Spleen (tissue), 11 donors: ENCODE data around the gene DUSP16. TPM values are rescaled to one million over a fixed set of nuclear protein-coding genes. Genes with fewer than 3 reads are reported as not detected.

Experiments
- DNase-seq: peaks from one replicate; pipeline ENCODE4 v3.0.0-alpha.2; 2020
- H3K27ac ChIP-seq, 8 donors: fragments of 200-600 bp; sonication (generic) in 7 of 8; 1 replicate in 4 of 8; 2 replicates in 4 of 8; pipeline versions ENCODE4 v1.5.0 to v1.8.0; 2016 to 2021; ENCODE audit warnings: inconsistent platforms in 4 of 8, mild to moderate bottlenecking in 4 of 8, moderate library complexity in 1 of 8
- H3K27me3 ChIP-seq, 7 donors: fragments of 200-600 bp; sonication (generic) in 6 of 7; replicated peaks in 1 of 7; 1 replicate in 4 of 7; 2 replicates in 3 of 7; pipeline versions ENCODE4 v1.5.0 to v1.8.0; 2016 to 2021; ENCODE audit warnings: inconsistent platforms in 3 of 7, mild to moderate bottlenecking in 1 of 7
- H3K36me3 ChIP-seq, 6 donors: fragments of 200-600 bp; sonication (generic) in 5 of 6; 1 replicate in 4 of 6; 2 replicates in 2 of 6; pipeline versions ENCODE4 v1.5.0 to v1.8.0; 2016 to 2021; ENCODE audit warnings: inconsistent platforms in 2 of 6
- H3K4me1 ChIP-seq, 6 donors: fragments of 200-600 bp; sonication (generic) in 5 of 6; 1 replicate in 3 of 6; 2 replicates in 3 of 6; pipeline versions ENCODE4 v1.5.0 to v1.8.0; 2016 to 2021; ENCODE audit warnings: inconsistent platforms in 3 of 6
- H3K4me3 ChIP-seq, 8 donors: fragments of 200-600 bp; sonication (generic) in 7 of 8; 1 replicate in 4 of 8; 2 replicates in 4 of 8; pipeline versions ENCODE4 v1.5.0 to v1.8.0; 2016 to 2021; ENCODE audit warnings: inconsistent platforms in 4 of 8, mild to moderate bottlenecking in 4 of 8, moderate library complexity in 2 of 8
- H3K9me3 ChIP-seq, 8 donors: fragments of 200-600 bp; sonication (generic) in 7 of 8; 1 replicate in 4 of 8; 2 replicates in 4 of 8; pipeline versions ENCODE4 v1.5.0 to v1.8.0; 2016 to 2021; ENCODE audit warnings: inconsistent platforms in 4 of 8
- CTCF ChIP-seq, 11 experiments: fragments of 200-600 bp in 7 of 11; fragments of 450-650 bp in 4 of 11; sonication (generic) in 4 of 11; IDR thresholded peaks in 8 of 11; conservative IDR thresholded peaks in 3 of 11; 1 replicate in 7 of 11; 2 replicates in 4 of 11; pipeline versions ENCODE4 v1.4.0 to v1.8.0; 2016 to 2021; ENCODE audit warnings: antibody characterized with exemption in 11 of 11, inconsistent platforms in 4 of 11, mild to moderate bottlenecking in 1 of 11
- POLR2A ChIP-seq, 3 donors: fragments of 450-650 bp; IDR thresholded peaks; one replicate each; pipeline ENCODE4 v1.5.1; 2017; ENCODE audit warnings: antibody characterized with exemption in 3 of 3, mild to moderate bottlenecking in 1 of 3
- POLR2AphosphoS5 ChIP-seq, 3 donors: sonication (generic); formaldehyde crosslinking; IDR thresholded peaks; one replicate each; pipeline ENCODE4 v1.5.1; 2017; ENCODE audit warnings: antibody characterized with exemption in 3 of 3
- WGBS, 5 donors: extraction: QIAGEN DNeasy Blood & Tissue Kit in 3 of 5; methylation state at CpG; one replicate each; pipeline versions ENCODE4 v1.1.5 to v1.1.7; 2013 to 2018; 5-methylcytosine and 5-hydroxymethylcytosine counted together
- intact Hi-C: fragments of 100-400 bp; cut with DNase I; formaldehyde crosslinking; loops from one replicate; pipeline ENCODE4 v1.15.0; 2023; ENCODE audit warnings: low total_unique reads
- polyA plus RNA-seq, 3 donors: library from polyadenylated mRNA; stranded (reverse); fragments of 200-250 nt; gene quantifications; one replicate each; pipeline ENCODE4 v1.2.1, GENCODE V29; 2013
- total RNA-seq, 7 donors: library from RNA; depleted of rRNA in 3 of 7; stranded (reverse); fragments of >200 nt in 3 of 7; fragmentation: NEBNext Ultra II Directional in 4 of 7; extraction: Animal tissue kit (Norgen Biotek cat#: 25700) in 4 of 7; gene quantifications; one replicate each; pipeline versions ENCODE4 v1.1.0 to v1.2.1, GENCODE V29; 2016 to 2021
- donor health status: healthy with polysubstance abuse.
- donor health status: DM: no; HTN: no; CAD: no; lungs with moderate emphysema.
- donor health status: DM: no; HTN: no; CAD: no.
- donor health status: Bipolar disorder and iron deficiency.
- donor health status: healthy.
- donor health status: DM: no; HTN: no; CAD: no.
- donor health status: DM: yes; HTN: yes; CAD: no.

The DUSP16 gene
- total and polyA plus RNA-seq, 10 donors = 2.2 to 43.7 (median 20.8) TPM

- H3K4me3 ChIP-seq = no peak overlapping the region
- no peaks in the 10 kb centered on the region for H3K9me3 ChIP-seq
- WGBS, 5 donors = 92 to 97% (median 94%) methylated on average over 2 of the region's 2 CpGs
- peaks cover 0 to 14% (median 0%) of the 10 kb centered on the region in 6 donors for H3K4me1 ChIP-seq
- H3K27me3 ChIP-seq = no peaks in the 10 kb centered on the region
- no peak overlapping the region for H3K27ac ChIP-seq
- no peak for TF ChIP-seq CTCF (IDR thresholded peaks at IDR 0.05 in 8 of 11, conservative IDR thresholded peaks at IDR 0.05 in 3 of 11)
- no peak for TF ChIP-seq POLR2AphosphoS5 (IDR thresholded peaks at IDR 0.05)
- no peak for TF ChIP-seq POLR2A (IDR thresholded peaks at IDR 0.05)
- intact Hi-C loops = no loop called here
- peaks cover 0 to 11% (median 0%) of the 10 kb centered on the region in 6 donors for H3K36me3 ChIP-seq
- no peak for DNase-seq
These were observed 13.2 kb downstream of the DUSP16 start for GRCh38 chr12:12549426-12549825.

DNA sequence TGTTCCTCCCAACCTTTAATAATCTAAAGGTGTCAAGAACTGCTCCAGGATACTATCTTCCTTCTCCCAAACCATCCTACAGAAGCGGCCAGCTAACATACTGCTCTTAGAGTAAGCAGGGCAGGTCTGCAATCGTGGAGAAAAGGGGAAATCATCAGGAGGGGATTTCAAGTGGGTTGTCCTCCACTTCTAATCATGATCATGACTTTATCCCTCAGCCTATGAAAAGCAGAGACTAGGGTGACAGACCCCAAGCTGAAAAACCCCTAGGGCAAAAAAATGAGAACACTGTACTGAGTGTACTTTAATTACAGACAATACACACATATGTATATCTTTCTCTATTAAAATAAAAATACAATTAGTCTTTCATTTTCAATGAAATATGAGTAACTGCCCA is 13.9 kb downstream of the DUSP16 start:
- intact Hi-C loops = no loop called here
- no peak overlapping the region for H3K27ac ChIP-seq
- peaks cover 0 to 14% (median 0%) of the 10 kb centered on the region in 6 donors for H3K4me1 ChIP-seq
- H3K4me3 ChIP-seq = no peak overlapping the region
- no peak for DNase-seq
- TF ChIP-seq POLR2A (IDR thresholded peaks at IDR 0.05) = no peak
- no peak for TF ChIP-seq POLR2AphosphoS5 (IDR thresholded peaks at IDR 0.05)
- no peak for TF ChIP-seq CTCF (IDR thresholded peaks at IDR 0.05 in 8 of 11, conservative IDR thresholded peaks at IDR 0.05 in 3 of 11)
- 52 to 73% (median 58%) methylated on average over 2 of the region's 2 CpGs for WGBS, 5 donors
- H3K9me3 ChIP-seq = no peaks in the 10 kb centered on the region
- no peaks in the 10 kb centered on the region for H3K27me3 ChIP-seq
- H3K36me3 ChIP-seq = peaks cover 0 to 11% (median 0%) of the 10 kb centered on the region in 6 donors

- H3K27me3 ChIP-seq = no peaks in the 10 kb centered on the region
- no peak overlapping the region for H3K27ac ChIP-seq
- peaks cover 0 to 4% (median 0%) of the 10 kb centered on the region in 6 donors for H3K36me3 ChIP-seq
- TF ChIP-seq POLR2AphosphoS5 (IDR thresholded peaks at IDR 0.05) (no peak), POLR2A (IDR thresholded peaks at IDR 0.05) (no peak), CTCF (IDR thresholded peaks at IDR 0.05 in 8 of 11, conservative IDR thresholded peaks at IDR 0.05 in 3 of 11) (no peak)
- no peak for DNase-seq
- intact Hi-C loops = no loop called here
- 93 to 100% (median 100%) methylated on average over 1 of the region's 1 CpG for WGBS, 5 donors
- no peak overlapping the region for H3K4me3 ChIP-seq
- no peaks in the 10 kb centered on the region for H3K9me3 ChIP-seq
- peaks cover 0 to 14% (median 0%) of the 10 kb centered on the region in 6 donors for H3K4me1 ChIP-seq
These were observed 16.3 kb downstream of the DUSP16 start for GRCh38 chr12:12546314-12546772.

DNA sequence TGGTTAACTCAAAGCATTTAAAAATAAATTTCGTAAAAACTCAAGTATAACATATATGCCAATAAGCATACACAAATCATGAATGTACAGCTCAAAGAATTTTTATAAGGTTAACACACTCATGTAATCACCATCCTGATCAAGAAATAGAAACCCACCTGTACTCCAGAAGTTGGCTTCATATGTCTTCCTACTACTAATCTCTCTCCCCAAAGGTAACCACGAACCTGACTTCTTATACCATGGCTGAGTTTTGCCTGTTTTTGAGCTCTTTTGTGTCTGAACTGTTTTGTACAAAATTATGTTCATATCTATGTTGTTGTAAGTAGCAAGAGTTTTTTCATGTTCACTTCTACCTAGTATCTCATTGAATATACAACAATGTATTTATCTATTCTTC is 18.7 kb downstream of the DUSP16 start:
- Histone ChIP-seq H3K4me1 (peaks cover 0 to 36% (median 5%) of the 10 kb centered on the region in 6 donors), H3K27ac (no peak overlapping the region), H3K4me3 (no peak overlapping the region), H3K9me3 (no peaks in the 10 kb centered on the region), H3K36me3 (peaks cover 0 to 4% (median 0%) of the 10 kb centered on the region in 6 donors), H3K27me3 (no peaks in the 10 kb centered on the region)
- TF ChIP-seq POLR2A (IDR thresholded peaks at IDR 0.05) (no peak), POLR2AphosphoS5 (IDR thresholded peaks at IDR 0.05) (no peak), CTCF (IDR thresholded peaks at IDR 0.05 in 8 of 11, conservative IDR thresholded peaks at IDR 0.05 in 3 of 11) (no peak)
- 88 to 94% (median 93%) methylated on average over 2 of the region's 2 CpGs for WGBS, 5 donors
- DNase-seq = no peak
- intact Hi-C loops = no loop called here
